ENCODE results near the gene OR1S1. TPM values are rescaled to one million over a fixed set of nuclear protein-coding genes. Genes with fewer than 3 reads are reported as not detected.
"Not testable (repeated sequence)": the region's sequence is repeated elsewhere in the genome, so short reads cannot be mapped to it uniquely, and the experiment has no call there.

Gene OR1S1
- not detected for polyA plus RNA-seq (ENCODE audit: insufficient read length)

GRCh38 chr11:58212420-58212819 lies at the start of gene OR1S1:
Gene OR1S1 (plus strand): TSS chr11:58212720.
- DNase-seq, result not testable (repeated sequence)

GRCh38 chr11:58164389-58164788 lies 48.1 kb upstream of the OR1S1 start:
- no peak for DNase-seq

- no peak for DNase-seq
Observed at GRCh38 chr11:58164990-58165389, 47.5 kb upstream of the OR1S1 start.

GRCh38 chr11:58165504-58166106 lies 46.9 kb upstream of the OR1S1 start:
- DNase-seq, result no peak

GRCh38 chr11:58177409-58178054 lies 35.0 kb upstream of the OR1S1 start:
- DNase-seq, result no peak

GRCh38 chr11:58178444-58178843 lies 34.1 kb upstream of the OR1S1 start:
- DNase-seq, result no peak

GRCh38 chr11:58179648-58180047 lies 32.9 kb upstream of the OR1S1 start:
- no peak for DNase-seq

GRCh38 chr11:58186938-58187337 lies 25.6 kb upstream of the OR1S1 start:
- no peak for DNase-seq

GRCh38 chr11:58188770-58189169 lies 23.8 kb upstream of the OR1S1 start, which contains the start of gene OR9Q2:
Gene OR9Q2 (plus strand): TSS chr11:58189070. CDS start chr11:58190491, 1,421 bp downstream.
- DNase-seq, result no peak

GRCh38 chr11:58192229-58192628 lies 20.3 kb upstream of the OR1S1 start:
- DNase-seq, result no peak

- DNase-seq, result no peak
Observed at GRCh38 chr11:58193391-58193790, 19.1 kb upstream of the OR1S1 start.

- DNase-seq, result no peak
Observed at GRCh38 chr11:58195939-58196338, 16.6 kb upstream of the OR1S1 start.

GRCh38 chr11:58199271-58199670 lies 13.2 kb upstream of the OR1S1 start:
- DNase-seq, result no peak

- no peak for DNase-seq
Observed at GRCh38 chr11:58204042-58204441, 8.5 kb upstream of the OR1S1 start, which contains the start of gene OR1S2. Gene OR1S2 (minus strand): TSS chr11:58204142. CDS start chr11:58204142, 0 bp downstream.

- DNase-seq, result no peak
Observed at GRCh38 chr11:58216476-58216875, 4.0 kb downstream of the OR1S1 start.

- no peak for DNase-seq
Observed at GRCh38 chr11:58222721-58223120, 10.2 kb downstream of the OR1S1 start.

GRCh38 chr11:58227956-58228615 lies 15.6 kb downstream of the OR1S1 start:
- no peak for DNase-seq

GRCh38 chr11:58243954-58244353 lies 31.4 kb downstream of the OR1S1 start:
- no peak for DNase-seq

- no peak for DNase-seq
Observed at GRCh38 chr11:58254936-58255335, 42.4 kb downstream of the OR1S1 start.

GRCh38 chr11:58259983-58260382 lies 47.5 kb downstream of the OR1S1 start:
- no peak for DNase-seq
